GM19397 (cell line): ENCODE data around the gene TSPAN7.

ENCODE experiments used
- ATAC-seq: cut with Tn5 transposase; IDR thresholded peaks from one replicate; pipeline ENCODE4 v1.9.1; 2021; ENCODE audit warnings: mild to moderate bottlenecking, moderate library complexity; ENCODE audit not compliant: unreplicated experiment

The TSPAN7 gene

GRCh38 chrX:38678821-38679220 lies 117.5 kb downstream of the TSPAN7 start:
- ATAC-seq: no peak

- no peak for ATAC-seq
These were observed 118.4 kb downstream of the TSPAN7 start for GRCh38 chrX:38679695-38680094.

GRCh38 chrX:38682095-38682494 lies 120.8 kb downstream of the TSPAN7 start:
- no peak for ATAC-seq

- ATAC-seq: no peak
These were observed 131.6 kb downstream of the TSPAN7 start for GRCh38 chrX:38692961-38693360.

GRCh38 chrX:38694394-38694793 lies 133.1 kb downstream of the TSPAN7 start:
- no peak for ATAC-seq

GRCh38 chrX:38697461-38697860 lies 136.1 kb downstream of the TSPAN7 start:
- no peak for ATAC-seq

- ATAC-seq: no peak
These were observed 137.8 kb downstream of the TSPAN7 start for GRCh38 chrX:38699121-38699520.

- ATAC-seq: no peak
These were observed 138.4 kb downstream of the TSPAN7 start for GRCh38 chrX:38699696-38700095.

GRCh38 chrX:38701073-38701472 lies 139.7 kb downstream of the TSPAN7 start:
- no peak for ATAC-seq

GRCh38 chrX:38704146-38704882 lies 143.0 kb downstream of the TSPAN7 start:
- ATAC-seq: no peak

- no peak for ATAC-seq
These were observed 156.5 kb downstream of the TSPAN7 start for GRCh38 chrX:38717871-38718270.

GRCh38 chrX:38718311-38718710 lies 157.0 kb downstream of the TSPAN7 start:
- no peak for ATAC-seq

- ATAC-seq: no peak
These were observed 165.3 kb downstream of the TSPAN7 start for GRCh38 chrX:38726612-38727011.

- ATAC-seq: no peak
These were observed 166.3 kb downstream of the TSPAN7 start for GRCh38 chrX:38727668-38728067.

- no peak for ATAC-seq
These were observed 171.5 kb downstream of the TSPAN7 start for GRCh38 chrX:38732866-38733265.
